ENCODE data around the gene ATP8B3. TPM values are rescaled to one million over a fixed set of nuclear protein-coding genes. Genes with fewer than 3 reads are reported as not detected.

Gene ATP8B3
- total and polyA plus RNA-seq, 11 donors, result 0.19 to 3.5 (median 0.72) TPM

DNA sequence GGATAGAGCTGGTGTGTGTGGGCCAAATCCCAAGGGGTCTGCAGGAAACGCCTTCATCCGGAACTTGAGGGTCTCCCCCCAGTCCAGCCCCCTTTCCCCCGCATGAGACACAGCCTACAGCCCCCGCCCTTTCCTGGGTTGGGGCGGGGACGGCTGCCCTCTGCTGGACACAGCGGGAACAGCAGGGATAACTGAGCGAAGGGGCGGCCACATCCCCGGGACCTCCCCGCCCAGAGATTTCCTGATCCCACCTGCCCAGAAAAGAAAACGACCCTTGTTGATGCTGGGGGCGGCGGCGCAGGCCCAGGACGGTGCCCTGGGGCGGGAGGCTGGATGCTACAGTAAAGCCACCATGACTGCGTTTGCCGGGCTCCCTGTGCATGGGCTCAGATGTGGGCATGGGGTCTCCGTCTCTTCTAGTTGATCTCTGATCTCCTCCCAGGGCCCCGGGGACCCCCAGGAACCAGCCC, 44.6 kb downstream of the ATP8B3 start:
- WGBS, 4 donors, result 4 to 6% (median 5%) methylated on average over 18 to 21 of the region's 21 CpGs
- DNase-seq, result peak in 2 of 5 donors; percentile 30 to 41
- ATAC-seq, result peak in 3 of 4 donors; percentile 65 to 73 (median 71)
- Histone ChIP-seq H3K4me1 (peaks cover 0 to 4% (median 0%) of the 10 kb centered on the region in 12 donors), H3K4me3 (no peak overlapping the region), H3K36me3 (no peaks in the 10 kb centered on the region), H3K27ac (no peak overlapping the region), H3K27me3 (peaks cover 57 to 100% (median 76%) of the 10 kb centered on the region in 9 donors), H3K9me3 (peaks cover 0 to 22% (median 14%) of the 10 kb centered on the region in 12 donors)
- TF ChIP-seq POLR2A (IDR thresholded peaks at IDR 0.05), result no peak
- TF ChIP-seq, protein P1, sequence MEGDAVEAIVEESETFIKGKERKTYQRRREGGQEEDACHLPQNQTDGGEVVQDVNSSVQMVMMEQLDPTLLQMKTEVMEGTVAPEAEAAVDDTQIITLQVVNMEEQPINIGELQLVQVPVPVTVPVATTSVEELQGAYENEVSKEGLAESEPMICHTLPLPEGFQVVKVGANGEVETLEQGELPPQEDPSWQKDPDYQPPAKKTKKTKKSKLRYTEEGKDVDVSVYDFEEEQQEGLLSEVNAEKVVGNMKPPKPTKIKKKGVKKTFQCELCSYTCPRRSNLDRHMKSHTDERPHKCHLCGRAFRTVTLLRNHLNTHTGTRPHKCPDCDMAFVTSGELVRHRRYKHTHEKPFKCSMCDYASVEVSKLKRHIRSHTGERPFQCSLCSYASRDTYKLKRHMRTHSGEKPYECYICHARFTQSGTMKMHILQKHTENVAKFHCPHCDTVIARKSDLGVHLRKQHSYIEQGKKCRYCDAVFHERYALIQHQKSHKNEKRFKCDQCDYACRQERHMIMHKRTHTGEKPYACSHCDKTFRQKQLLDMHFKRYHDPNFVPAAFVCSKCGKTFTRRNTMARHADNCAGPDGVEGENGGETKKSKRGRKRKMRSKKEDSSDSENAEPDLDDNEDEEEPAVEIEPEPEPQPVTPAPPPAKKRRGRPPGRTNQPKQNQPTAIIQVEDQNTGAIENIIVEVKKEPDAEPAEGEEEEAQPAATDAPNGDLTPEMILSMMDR (IDR thresholded peaks at IDR 0.05), result peak; percentile 80 to 95 (median 90)
- intact Hi-C loops (cut with DNase I), result loop anchor here (1.0 to 10.0 kb wide), 8 partner anchors 93 to 223 kb away; partner anchors contain the start of gene UQCR11 (in 1 of the 10)

DNA sequence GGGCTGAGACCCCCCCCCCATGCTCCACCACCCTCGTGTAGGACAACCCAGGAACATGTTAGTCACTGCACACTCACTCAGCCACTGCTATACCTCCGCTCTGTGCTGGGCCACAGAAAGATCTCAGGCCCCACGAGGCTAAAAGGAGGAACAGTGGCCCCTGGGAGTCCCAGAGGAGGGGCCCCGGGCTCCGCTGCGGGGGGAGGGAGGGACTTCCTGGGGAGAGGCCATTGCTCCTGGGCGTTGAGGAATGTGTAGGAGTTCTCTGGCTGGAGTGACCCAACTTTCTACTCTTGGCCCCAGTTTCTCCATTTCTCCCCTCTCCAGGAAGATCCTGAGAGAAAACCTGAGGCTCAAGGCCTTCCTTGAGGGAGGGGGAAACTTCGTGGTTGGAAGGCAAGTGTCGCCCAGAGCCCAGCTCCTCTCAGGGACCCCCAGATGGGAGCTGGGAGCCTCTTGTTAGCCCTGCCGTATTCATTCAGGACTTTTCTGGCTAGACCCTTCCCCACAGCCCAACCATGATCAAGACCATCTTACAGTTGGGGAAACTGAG, 45.2 kb downstream of the ATP8B3 start:
- no peak overlapping the region for H3K4me3 ChIP-seq
- no peaks in the 10 kb centered on the region for H3K36me3 ChIP-seq
- H3K27ac ChIP-seq, result no peak overlapping the region
- peaks cover 0 to 19% (median 14%) of the 10 kb centered on the region in 12 donors for H3K9me3 ChIP-seq
- TF ChIP-seq, protein P1 (IDR thresholded peaks at IDR 0.05), result no peak
- TF ChIP-seq POLR2A (IDR thresholded peaks at IDR 0.05), result no peak
- DNase-seq, result no peak
- H3K4me1 ChIP-seq, result peaks cover 0 to 4% (median 0%) of the 10 kb centered on the region in 12 donors
- intact Hi-C loops (cut with DNase I), result loop anchor here (1.0 to 10.0 kb wide), 8 partner anchors 92 to 222 kb away; partner anchors contain the start of gene UQCR11 (in 1 of the 10)
- ATAC-seq, result peak in 1 of 4 donors; percentile 32
- H3K27me3 ChIP-seq, result peaks cover 63 to 100% (median 79%) of the 10 kb centered on the region in 9 donors
- 15 to 22% (median 18%) methylated on average over 10 of the region's 10 CpGs for WGBS, 4 donors

DNA sequence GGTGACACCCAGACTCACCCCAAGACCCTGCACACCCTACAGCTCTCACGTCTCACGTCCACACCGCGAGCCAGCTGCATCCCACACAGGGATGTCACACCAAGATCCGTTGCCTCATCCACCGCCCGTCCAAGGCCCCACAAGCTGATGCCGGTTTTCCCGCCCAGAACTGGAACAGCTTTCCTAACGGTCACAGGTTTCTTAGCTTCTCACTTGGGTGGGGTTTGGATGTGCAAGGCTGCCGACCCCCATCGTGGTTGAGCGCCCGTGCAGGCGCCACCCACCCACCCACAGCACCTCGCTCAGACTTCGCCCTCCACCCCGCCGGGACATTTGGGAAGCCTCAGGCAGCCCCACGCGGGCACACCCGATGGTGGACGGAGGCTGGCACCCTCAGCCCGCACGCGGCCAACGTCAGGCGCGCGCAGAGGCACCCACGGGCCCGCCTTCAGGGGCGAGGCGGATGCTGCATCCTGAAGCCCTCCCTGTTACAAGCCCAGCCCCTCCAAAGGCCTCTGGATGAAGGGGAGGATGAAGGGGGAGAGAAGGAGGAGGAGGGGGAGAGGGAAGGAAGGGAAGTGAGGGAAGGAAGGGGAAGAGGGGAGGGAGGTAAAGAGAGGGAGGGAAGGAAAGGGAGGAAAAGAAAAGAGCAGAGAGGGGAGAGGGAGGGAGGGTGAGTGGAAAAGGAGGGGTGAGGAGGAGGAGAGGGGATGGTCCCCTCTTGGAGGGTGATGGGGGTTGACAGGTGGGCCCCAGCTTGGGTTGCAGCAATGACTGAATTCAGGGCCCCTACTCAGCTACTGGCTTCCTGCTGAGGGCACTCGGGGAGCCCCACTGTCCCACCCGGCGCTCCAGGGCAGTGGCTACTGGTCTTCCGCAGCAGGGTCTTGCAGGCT, 45.9 kb downstream of the ATP8B3 start:
- H3K4me3 ChIP-seq, result no peak overlapping the region
- WGBS, 4 donors, result 3 to 6% (median 3%) methylated on average over 38 of the region's 38 CpGs
- peaks cover 67 to 100% (median 86%) of the 10 kb centered on the region in 9 donors for H3K27me3 ChIP-seq
- no peak for DNase-seq
- no peak for TF ChIP-seq POLR2A (IDR thresholded peaks at IDR 0.05)
- TF ChIP-seq, protein P1 (IDR thresholded peaks at IDR 0.05), result no peak
- no peak for ATAC-seq
- no peak overlapping the region for H3K27ac ChIP-seq
- intact Hi-C loops (cut with DNase I), result loop anchor here in 8 of 10 donors (2.0 to 10.0 kb wide), 6 partner anchors 91 to 221 kb away; partner anchors contain the start of gene UQCR11 (in 1 of the 8)
- peaks cover 0 to 4% (median 0%) of the 10 kb centered on the region in 12 donors for H3K4me1 ChIP-seq
- no peaks in the 10 kb centered on the region for H3K36me3 ChIP-seq
- peaks cover 0 to 13% (median 10%) of the 10 kb centered on the region in 12 donors for H3K9me3 ChIP-seq

Measured in heart left ventricle (tissue), 16 donors.